ENCODE data around the gene SHANK3.

SHANK3 gene

DNA sequence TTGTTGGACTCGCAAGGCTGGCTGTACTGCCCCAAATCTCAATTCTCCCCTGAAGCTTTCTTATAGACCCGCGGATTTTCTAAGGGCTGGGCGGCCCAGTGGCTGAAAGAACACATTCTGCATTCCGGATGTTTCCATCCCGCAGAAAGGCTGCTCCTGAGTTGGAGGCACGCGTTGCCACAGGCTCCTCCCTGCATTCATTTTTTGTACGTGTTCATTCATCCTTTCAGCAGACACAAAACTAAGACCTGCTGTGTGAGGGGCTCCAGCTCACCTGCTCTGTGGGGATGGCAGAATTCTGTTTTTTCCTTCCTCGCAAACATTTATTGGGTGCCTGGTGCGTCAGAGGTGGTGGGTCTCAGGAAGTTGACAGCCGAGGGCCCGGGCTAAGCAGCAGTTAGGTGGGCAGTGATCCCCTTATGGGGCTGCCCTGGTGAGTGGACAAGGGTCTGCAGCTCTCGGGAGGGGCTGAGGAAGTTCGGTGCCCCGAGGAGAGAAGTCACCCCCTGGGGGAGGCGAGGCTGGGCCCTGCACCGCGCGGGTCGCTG lies 23.7 kb downstream of the SHANK3 start:
- DNase-seq (ENCODE audit: low spot score) = no peak
- ChIA-PET POLR2A (ENCODE audit: low non-redundant PET) (interaction anchor here (0.6 kb wide), 1 partner anchor 171 kb away, joined by 3 read pairs; no protein-coding TSS in a partner anchor), CTCF (interaction anchor here (0.6 kb wide), 1 partner anchor 1063 kb away, joined by 3 read pairs; no protein-coding TSS in a partner anchor)
- TF ChIP-seq CTCF (conservative IDR thresholded peaks at IDR 0.05; ENCODE audit: low read depth) = no peak; the same call in 1 of the 2 replicates
- peak overlapping the region; percentile 46 for H3K27ac ChIP-seq

DNA sequence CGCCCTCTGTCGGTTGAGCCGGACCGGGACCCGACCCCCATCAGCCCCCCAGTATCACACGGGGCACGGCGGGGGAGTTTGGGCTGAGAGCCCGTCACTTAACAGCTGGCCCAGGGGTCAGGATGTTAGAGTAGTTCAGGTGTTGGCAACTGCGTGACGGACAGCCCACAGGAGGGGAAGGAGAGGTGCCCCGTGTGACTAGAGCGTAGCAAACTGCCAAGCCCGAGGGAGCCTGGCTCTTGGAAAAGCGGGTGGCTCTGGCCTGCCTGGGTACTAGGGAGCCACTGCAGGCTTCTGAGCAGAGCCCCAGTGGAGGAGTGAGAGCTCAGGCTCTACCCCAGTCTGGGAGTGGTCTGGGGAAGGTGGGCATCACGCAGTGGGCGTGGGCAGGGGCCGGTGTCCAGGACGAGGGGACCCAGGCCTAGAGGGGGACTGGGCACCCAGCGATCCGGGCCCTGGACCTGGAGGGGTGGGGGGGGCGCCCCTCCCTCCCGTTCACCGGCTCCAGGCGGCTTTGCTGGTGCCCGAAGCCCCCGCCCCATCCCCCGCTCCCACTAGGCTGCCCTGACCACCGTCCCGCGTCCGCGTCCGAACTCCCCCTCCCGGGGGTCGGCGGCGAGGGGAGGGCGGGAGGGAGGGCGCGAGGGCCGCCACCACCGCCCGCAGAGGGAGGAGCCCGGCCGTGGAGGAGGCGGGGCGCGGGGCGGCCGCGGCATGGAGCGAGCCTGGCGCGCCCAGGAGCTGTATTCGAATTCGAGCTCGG lies 24.4 kb downstream of the SHANK3 start:
- H3K27ac ChIP-seq = no peak overlapping the region; the same call in 1 of the 2 replicates
- peak; percentile 16 for DNase-seq (ENCODE audit: low spot score)
- peak; percentile 71 for TF ChIP-seq CTCF (conservative IDR thresholded peaks at IDR 0.05; ENCODE audit: low read depth)
- CTCF ChIA-PET = interaction anchor here (0.6 kb wide), 1 partner anchor 1064 kb away, joined by 3 read pairs; no protein-coding TSS in a partner anchor
- POLR2A ChIA-PET (ENCODE audit: low non-redundant PET) = interaction anchor here (0.6 kb wide), 1 partner anchor 171 kb away, joined by 3 read pairs; no protein-coding TSS in a partner anchor

GRCh38 chr22:50697667-50698506 lies 25.3 kb downstream of the SHANK3 start:
- no peak for TF ChIP-seq CTCF (conservative IDR thresholded peaks at IDR 0.05; ENCODE audit: low read depth)
- no peak overlapping the region for H3K27ac ChIP-seq
- DNase-seq (ENCODE audit: low spot score) = no peak
- ChIA-PET CTCF (no interaction called here), POLR2A (ENCODE audit: low non-redundant PET) (no interaction called here)

GRCh38 chr22:50698546-50698945 lies 25.9 kb downstream of the SHANK3 start:
- CTCF ChIA-PET = no interaction called here
- no peak for TF ChIP-seq CTCF (conservative IDR thresholded peaks at IDR 0.05; ENCODE audit: low read depth)
- DNase-seq (ENCODE audit: low spot score) = no peak
- no peak overlapping the region for H3K27ac ChIP-seq
- POLR2A ChIA-PET (ENCODE audit: low non-redundant PET) = no interaction called here

DNA sequence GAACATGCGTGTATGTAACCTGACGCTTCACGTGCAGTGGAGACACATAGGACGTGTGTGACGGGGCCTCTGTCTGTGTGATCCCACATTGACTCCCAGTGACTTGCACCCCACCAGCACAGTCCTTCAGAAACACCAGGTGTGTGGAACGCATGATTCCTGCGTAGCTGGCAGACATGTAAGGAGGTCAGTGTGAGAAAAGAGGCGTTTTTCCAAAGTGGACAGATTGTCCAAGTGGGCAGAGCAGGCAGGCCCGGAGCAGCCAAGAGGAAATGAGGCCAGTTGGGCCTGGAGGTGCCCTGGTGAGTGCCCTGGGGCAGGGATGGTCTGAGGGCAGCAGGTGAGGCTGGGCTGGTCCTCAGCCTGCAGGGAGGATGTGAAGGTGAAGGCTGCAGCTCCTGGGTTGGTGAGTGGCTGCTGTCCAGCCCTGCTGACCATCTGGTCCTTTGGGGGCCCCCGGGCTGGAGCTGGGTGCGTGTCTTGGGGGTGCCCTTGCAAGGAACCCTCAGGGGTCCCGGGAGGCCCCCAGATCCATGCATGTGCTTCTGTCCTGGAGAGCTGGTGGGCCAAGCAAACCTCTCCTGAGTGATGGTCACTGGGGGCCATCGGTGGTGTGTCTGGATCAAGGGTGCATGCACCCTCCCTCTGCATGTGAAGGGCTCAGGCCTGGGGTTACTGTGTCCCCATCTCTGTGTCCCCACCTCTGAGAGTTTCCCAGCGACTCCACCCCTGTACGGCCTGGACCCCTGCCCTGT lies 26.6 kb downstream of the SHANK3 start:
- ChIA-PET CTCF (interaction anchor here (0.6 kb wide), 1 partner anchor 146 kb away, joined by 3 read pairs; no protein-coding TSS in a partner anchor), POLR2A (ENCODE audit: low non-redundant PET) (no interaction called here)
- no peak for TF ChIP-seq CTCF (conservative IDR thresholded peaks at IDR 0.05; ENCODE audit: low read depth)
- no peak overlapping the region for H3K27ac ChIP-seq
- DNase-seq (ENCODE audit: low spot score) = no peak

Data from RWPE1 (cell line).